NCI-H526 treated with DMSO at 0.1 percent for 48 hours (cell line): ENCODE measurements around the gene SPINK1.
"Not testable (repeated sequence)": the region's sequence is repeated elsewhere in the genome, so short reads cannot be mapped to it uniquely, and the experiment has no call there.

Experiments used
- DNase-seq: peaks from one replicate; lab custom pipeline; 2025; lab: John Stamatoyannopoulos, UW

SPINK1 gene

GRCh38 chr5:147854894-147855773 lies 23.7 kb upstream of the SPINK1 start:
- DNase-seq = no peak

GRCh38 chr5:147854331-147854730 lies 22.9 kb upstream of the SPINK1 start:
- DNase-seq = no peak

- no peak for DNase-seq
Measured at GRCh38 chr5:147853372-147853987, 22.0 kb upstream of the SPINK1 start.

GRCh38 chr5:147852365-147852764 lies 20.9 kb upstream of the SPINK1 start:
- DNase-seq = no peak

- no peak for DNase-seq
Measured at GRCh38 chr5:147851578-147851977, 20.1 kb upstream of the SPINK1 start.

GRCh38 chr5:147849226-147849625 lies 17.8 kb upstream of the SPINK1 start:
- no peak for DNase-seq

- DNase-seq = peak; percentile 25
Measured at GRCh38 chr5:147845618-147846017, 14.1 kb upstream of the SPINK1 start.

GRCh38 chr5:147844846-147845245 lies 13.4 kb upstream of the SPINK1 start:
- DNase-seq = no peak

- DNase-seq = no peak
Measured at GRCh38 chr5:147842869-147843268, 11.4 kb upstream of the SPINK1 start.

- DNase-seq = no peak
Measured at GRCh38 chr5:147836439-147836838, 5.0 kb upstream of the SPINK1 start.

GRCh38 chr5:147835386-147835798 lies 3.9 kb upstream of the SPINK1 start:
- DNase-seq = no peak

GRCh38 chr5:147832541-147832940 lies 1.1 kb upstream of the SPINK1 start:
- no peak for DNase-seq

- DNase-seq = no peak
Measured at GRCh38 chr5:147830035-147830434, 1.4 kb downstream of the SPINK1 start.

- DNase-seq = not testable (repeated sequence)
Measured at GRCh38 chr5:147827017-147827416, 4.5 kb downstream of the SPINK1 start.

- DNase-seq = no peak
Measured at GRCh38 chr5:147826361-147826760, 5.1 kb downstream of the SPINK1 start.

GRCh38 chr5:147822686-147823491 lies 8.6 kb downstream of the SPINK1 start:
- peak; percentile 50 for DNase-seq

GRCh38 chr5:147822222-147822621 lies 9.2 kb downstream of the SPINK1 start:
- not testable (repeated sequence) for DNase-seq

GRCh38 chr5:147821766-147822165 lies 9.7 kb downstream of the SPINK1 start:
- no peak for DNase-seq

GRCh38 chr5:147819261-147819770 lies 12.2 kb downstream of the SPINK1 start:
- DNase-seq = peak; percentile 30

GRCh38 chr5:147818290-147818689 lies 13.2 kb downstream of the SPINK1 start:
- DNase-seq = no peak

GRCh38 chr5:147813696-147814095 lies 17.8 kb downstream of the SPINK1 start:
- DNase-seq = no peak
